ENCODE results near the gene CATSPER4. TPM values are rescaled to one million over a fixed set of nuclear protein-coding genes. Genes with fewer than 3 reads are reported as not detected.
A peak's percentile ranks its signal among the peaks of the same experiment; 100 is the strongest.

CATSPER4 gene
- total RNA-seq, 2 experiments from 2014 or later = not detected

DNA sequence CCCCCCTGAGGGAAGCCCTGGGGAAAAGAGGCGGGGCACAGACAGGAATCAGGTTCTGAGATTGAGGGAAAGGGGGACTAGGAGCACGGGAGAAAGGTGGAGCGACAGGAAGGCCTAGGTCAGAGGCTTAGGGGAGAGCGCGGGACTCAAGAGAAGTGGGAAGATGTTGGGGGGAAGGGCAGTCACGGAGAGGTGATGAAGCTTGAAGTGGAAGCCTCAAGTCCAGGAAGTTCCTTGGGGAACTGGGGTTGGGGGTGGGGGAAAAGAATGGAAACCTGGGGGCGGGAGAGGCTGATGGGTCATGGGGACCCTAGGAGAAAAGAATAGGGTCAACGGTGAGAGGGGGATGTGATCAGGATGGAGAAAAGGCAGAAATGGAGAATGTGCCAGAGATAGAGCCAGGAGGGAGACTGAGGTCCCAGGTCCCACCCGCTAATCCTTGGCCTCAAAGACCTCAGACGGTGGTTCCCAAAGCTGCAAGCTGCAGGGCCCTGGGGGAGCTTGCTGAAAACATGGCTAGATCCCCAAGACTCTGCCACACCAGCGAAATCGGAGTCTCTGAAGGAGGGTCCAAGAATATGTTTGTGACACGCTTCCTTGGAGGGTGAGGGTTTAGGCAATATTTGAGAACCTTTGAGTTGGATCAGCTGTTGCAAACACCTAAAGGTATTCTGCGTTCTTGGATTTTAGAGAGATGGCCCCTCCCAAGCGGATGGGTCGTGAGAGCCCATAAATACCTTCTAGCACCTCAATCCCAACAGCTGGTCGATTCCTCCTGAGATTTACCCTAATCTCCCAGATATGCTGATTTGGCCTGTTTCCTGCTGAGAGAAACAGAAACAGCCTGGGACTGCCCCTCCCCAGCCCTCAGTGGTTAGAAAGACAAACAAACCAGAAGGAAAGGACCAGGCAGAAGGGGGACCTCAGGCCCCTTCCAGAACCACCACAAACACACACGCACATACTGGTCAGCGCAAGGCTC, 25.2 kb upstream of the CATSPER4 start:
- no peak for DNase-seq
- H3K36me3 Mint-ChIP-seq (ENCODE audit: low read depth) = no peaks in the 10 kb centered on the region
- peaks cover 10% of the 10 kb centered on the region for H3K4me1 Mint-ChIP-seq
- H3K9me3 Mint-ChIP-seq (ENCODE audit: low read depth) = no peaks in the 10 kb centered on the region
- peak overlapping the region; percentile 50 for H3K4me3 Mint-ChIP-seq
- CTCF ChIA-PET = interaction anchor here (0.6 to 1.7 kb wide), 8 partner anchors 20 to 157 kb away, joined by 3 to 6 read pairs (median 4); no protein-coding TSS in a partner anchor
- no peak overlapping the region for H3K27ac Mint-ChIP-seq
- POLR2A ChIA-PET = no interaction called here
- intact Hi-C loops (cut with DNase I, micrococcal nuclease) = loop anchor here (1.0 to 5.0 kb wide), 4 partner anchors 60 to 129 kb away; partner anchors contain the start of gene CEP85 (in 1 of the 2)
- ATAC-seq = no peak
- peaks cover 14% of the 10 kb centered on the region for H3K27me3 Mint-ChIP-seq

DNA sequence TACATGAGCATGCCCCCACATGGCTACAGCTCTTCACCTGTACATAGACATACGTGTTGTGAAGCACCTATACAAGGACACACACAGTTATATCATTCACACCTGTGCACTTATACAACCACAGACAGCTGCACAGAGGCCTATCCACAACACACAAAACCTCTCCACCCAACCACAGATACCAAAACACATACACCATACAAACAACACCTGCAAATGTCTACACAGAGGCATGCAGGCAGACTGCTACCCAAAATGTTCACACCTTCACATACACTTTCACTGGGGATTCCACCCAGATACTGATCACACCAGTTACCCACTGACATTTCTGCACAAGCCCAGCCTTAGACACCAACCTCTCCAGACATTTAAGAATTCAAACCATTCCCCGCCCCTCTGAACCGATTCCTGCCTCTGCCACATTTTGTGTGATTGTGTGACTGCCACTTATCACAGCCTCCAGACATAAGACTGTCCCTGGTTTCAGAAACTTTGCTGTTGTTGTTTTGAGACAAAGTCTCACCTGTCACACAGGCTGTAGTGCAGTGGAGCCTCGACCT, 23.6 kb upstream of the CATSPER4 start:
- CTCF ChIA-PET = interaction anchor here (1.0 kb wide), 2 partner anchors 9 to 155 kb away, joined by 3 read pairs; no protein-coding TSS in a partner anchor
- intact Hi-C loops (cut with DNase I, micrococcal nuclease) = loop anchor here in 1 of 2 experiments (5.0 kb wide), 1 partner anchor 129 kb away; no protein-coding TSS in a partner anchor
- Mint-ChIP-seq H3K9me3 (ENCODE audit: low read depth) (no peaks in the 10 kb centered on the region), H3K36me3 (ENCODE audit: low read depth) (peaks cover 8% of the 10 kb centered on the region), H3K27me3 (peaks cover 10% of the 10 kb centered on the region), H3K27ac (no peak overlapping the region), H3K4me1 (peaks cover 18% of the 10 kb centered on the region), H3K4me3 (no peak overlapping the region)
- DNase-seq (no peak), ATAC-seq (no peak)
- POLR2A ChIA-PET = no interaction called here

DNA sequence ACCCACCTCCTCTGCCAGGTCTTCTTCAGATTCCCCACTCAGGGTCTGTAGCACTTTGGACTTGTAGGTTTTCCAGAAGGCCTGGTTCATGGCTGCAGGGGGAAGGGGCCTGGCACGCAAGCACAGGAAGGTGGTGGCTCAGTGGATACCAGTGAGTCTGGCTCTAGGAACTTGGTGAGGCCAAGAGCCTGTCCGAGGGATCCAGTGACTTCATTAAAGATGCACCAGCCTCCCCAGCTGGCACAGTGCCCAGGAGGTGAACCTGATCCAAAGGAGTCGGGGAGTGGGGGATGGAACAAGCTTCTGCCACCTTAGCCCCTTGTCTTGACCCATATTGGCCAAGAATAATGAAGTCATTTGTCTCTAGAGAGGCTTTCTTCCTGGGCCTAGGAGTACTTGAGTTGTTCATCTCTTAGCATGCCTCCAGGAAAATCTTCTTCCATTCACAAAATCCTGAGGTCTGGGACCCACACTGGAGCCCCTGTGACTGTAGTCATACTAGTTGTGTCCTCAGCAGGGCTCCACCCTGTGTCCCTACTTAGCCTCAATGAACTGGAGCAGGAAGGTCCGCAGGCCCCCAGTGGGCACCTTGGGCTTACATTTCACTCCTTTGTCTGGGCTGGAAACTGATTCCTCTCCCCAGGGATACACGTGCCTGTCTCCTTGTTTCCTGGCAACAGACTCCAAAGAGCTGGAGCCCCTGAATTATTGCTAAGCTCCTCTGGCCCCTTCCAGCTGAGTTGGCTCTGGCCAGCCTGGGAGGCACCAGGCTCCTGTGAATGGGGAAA, 21.8 kb upstream of the CATSPER4 start, which contains the start of gene C1orf232:
Gene C1orf232 (minus strand): TSS at position 554 of the 788 bp plus-strand sequence. CDS start 464 bp downstream, at position 90.
- DNase-seq = no peak
- Mint-ChIP-seq H3K27me3 (peaks cover 3% of the 10 kb centered on the region), H3K36me3 (ENCODE audit: low read depth) (peaks cover 12% of the 10 kb centered on the region), H3K9me3 (ENCODE audit: low read depth) (no peaks in the 10 kb centered on the region), H3K4me1 (peaks cover 14% of the 10 kb centered on the region), H3K4me3 (peak within 1 kb of the TSS; percentile 95), H3K27ac (peak within 1 kb of the TSS; percentile 88)
- CTCF ChIA-PET = interaction anchor here (1.0 to 2.6 kb wide), 2 partner anchors 66 to 137 kb away, joined by 3 to 35 read pairs; partner anchors contain the start of gene CEP85
- intact Hi-C loops (cut with DNase I, micrococcal nuclease) = loop anchor here (1.0 to 5.0 kb wide), 8 partner anchors 57 to 264 kb away; partner anchors contain the start of genes CEP85 (in 2 of the 2), DHDDS (in 1 of the 2) and PDIK1L (in 1 of the 2)
- no peak for ATAC-seq
- POLR2A ChIA-PET = interaction anchor here (1.2 kb wide), 1 partner anchor 65 kb away, joined by 13 read pairs; the partner anchor contains the start of gene CEP85

DNA sequence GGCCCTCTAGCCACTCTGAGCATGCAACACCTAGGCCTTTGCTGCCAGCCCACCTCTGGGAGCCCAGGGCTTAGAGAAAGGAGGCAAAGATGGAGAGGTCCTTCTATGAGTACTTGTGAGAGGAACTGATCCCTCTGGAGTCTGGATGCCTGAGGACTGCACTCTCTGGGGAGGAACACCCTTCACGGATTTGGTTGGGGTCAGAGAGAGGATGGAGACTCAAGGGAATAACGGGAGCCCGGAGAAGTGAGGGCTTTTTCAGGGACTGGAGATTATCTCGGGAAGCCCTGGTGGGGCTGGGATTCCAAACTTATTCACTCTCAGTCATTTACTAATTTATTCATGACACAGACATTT, 21.2 kb upstream of the CATSPER4 start:
- H3K4me1 Mint-ChIP-seq = peaks cover 10% of the 10 kb centered on the region
- H3K36me3 Mint-ChIP-seq (ENCODE audit: low read depth) = peaks cover 12% of the 10 kb centered on the region
- H3K9me3 Mint-ChIP-seq (ENCODE audit: low read depth) = no peaks in the 10 kb centered on the region
- H3K4me3 Mint-ChIP-seq = peak overlapping the region; percentile 95
- ChIA-PET POLR2A (interaction anchor here (0.9 to 1.2 kb wide), 2 partner anchors 24 to 65 kb away, joined by 3 to 13 read pairs; partner anchors contain the start of gene CEP85), CTCF (interaction anchor here (0.6 to 2.6 kb wide), 26 partner anchors 8 to 305 kb away, joined by 3 to 35 read pairs (median 4); partner anchors contain the start of genes CD52, CEP85 and PAQR7)
- DNase-seq (no peak), ATAC-seq (no peak)
- no peaks in the 10 kb centered on the region for H3K27me3 Mint-ChIP-seq
- no peak overlapping the region for H3K27ac Mint-ChIP-seq
- intact Hi-C loops (cut with DNase I, micrococcal nuclease) = loop anchor here (1.0 to 5.0 kb wide), 8 partner anchors 58 to 263 kb away; partner anchors contain the start of genes CEP85 (in 2 of the 2), DHDDS (in 1 of the 2) and PDIK1L (in 1 of the 2)

GRCh38 chr1:26169669-26170471, 20.5 kb upstream of the CATSPER4 start, which contains the start of gene ZNF593:
Gene ZNF593 (plus strand): TSS chr1:26169908. CDS start chr1:26169984, 76 bp downstream.
- peaks cover 10% of the 10 kb centered on the region for H3K4me1 Mint-ChIP-seq
- H3K9me3 Mint-ChIP-seq (ENCODE audit: low read depth) = no peaks in the 10 kb centered on the region
- H3K27ac Mint-ChIP-seq = peak within 1 kb of the TSS; percentile 88
- peak; percentile 94 for DNase-seq
- intact Hi-C loops (cut with DNase I, micrococcal nuclease) = loop anchor here (1.0 to 5.0 kb wide), 8 partner anchors 59 to 262 kb away; partner anchors contain the start of genes CEP85 (in 2 of the 2), DHDDS (in 1 of the 2) and PDIK1L (in 1 of the 2)
- ChIA-PET CTCF (interaction anchor here (0.5 to 2.6 kb wide), 41 partner anchors 9 to 1372 kb away, joined by 3 to 35 read pairs (median 4); partner anchors contain the start of genes CD52, CEP85, DHDDS and PAQR7), POLR2A (interaction anchor here (0.9 to 1.2 kb wide), 2 partner anchors 25 to 64 kb away, joined by 3 to 13 read pairs; partner anchors contain the start of gene CEP85)
- peak; percentile 96 for ATAC-seq
- peak within 1 kb of the TSS; percentile 95 for H3K4me3 Mint-ChIP-seq
- H3K27me3 Mint-ChIP-seq = no peaks in the 10 kb centered on the region
- peaks cover 12% of the 10 kb centered on the region for H3K36me3 Mint-ChIP-seq (ENCODE audit: low read depth)

DNA sequence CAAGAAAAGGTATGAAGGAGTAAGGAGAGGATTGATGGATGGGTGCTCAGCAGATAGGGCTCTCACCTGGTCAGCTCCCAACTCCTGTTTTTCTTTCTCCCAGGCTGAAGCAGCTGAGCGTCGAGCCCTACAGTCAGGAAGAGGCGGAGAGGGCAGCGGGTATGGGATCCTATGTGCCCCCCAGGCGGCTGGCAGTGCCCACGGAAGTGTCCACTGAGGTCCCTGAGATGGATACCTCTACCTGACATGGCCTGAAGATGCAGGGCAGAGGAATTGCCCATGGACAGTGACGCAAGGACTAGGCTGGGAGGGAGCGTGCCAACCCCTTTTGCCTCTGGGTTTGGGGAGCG, 20.0 kb upstream of the CATSPER4 start:
- H3K27me3 Mint-ChIP-seq = no peaks in the 10 kb centered on the region
- CTCF ChIA-PET = interaction anchor here (0.7 to 2.6 kb wide), 21 partner anchors 10 to 294 kb away, joined by 3 to 35 read pairs (median 5); partner anchors contain the start of genes CD52, CEP85, DHDDS and PAQR7
- H3K4me3 Mint-ChIP-seq = peak overlapping the region; percentile 95
- no peak for ATAC-seq
- peaks cover 12% of the 10 kb centered on the region for H3K36me3 Mint-ChIP-seq (ENCODE audit: low read depth)
- H3K4me1 Mint-ChIP-seq = peaks cover 10% of the 10 kb centered on the region
- DNase-seq = no peak
- H3K27ac Mint-ChIP-seq = peak overlapping the region; percentile 88
- POLR2A ChIA-PET = no interaction called here
- intact Hi-C loops (cut with DNase I, micrococcal nuclease) = no loop called here
- no peaks in the 10 kb centered on the region for H3K9me3 Mint-ChIP-seq (ENCODE audit: low read depth)

DNA sequence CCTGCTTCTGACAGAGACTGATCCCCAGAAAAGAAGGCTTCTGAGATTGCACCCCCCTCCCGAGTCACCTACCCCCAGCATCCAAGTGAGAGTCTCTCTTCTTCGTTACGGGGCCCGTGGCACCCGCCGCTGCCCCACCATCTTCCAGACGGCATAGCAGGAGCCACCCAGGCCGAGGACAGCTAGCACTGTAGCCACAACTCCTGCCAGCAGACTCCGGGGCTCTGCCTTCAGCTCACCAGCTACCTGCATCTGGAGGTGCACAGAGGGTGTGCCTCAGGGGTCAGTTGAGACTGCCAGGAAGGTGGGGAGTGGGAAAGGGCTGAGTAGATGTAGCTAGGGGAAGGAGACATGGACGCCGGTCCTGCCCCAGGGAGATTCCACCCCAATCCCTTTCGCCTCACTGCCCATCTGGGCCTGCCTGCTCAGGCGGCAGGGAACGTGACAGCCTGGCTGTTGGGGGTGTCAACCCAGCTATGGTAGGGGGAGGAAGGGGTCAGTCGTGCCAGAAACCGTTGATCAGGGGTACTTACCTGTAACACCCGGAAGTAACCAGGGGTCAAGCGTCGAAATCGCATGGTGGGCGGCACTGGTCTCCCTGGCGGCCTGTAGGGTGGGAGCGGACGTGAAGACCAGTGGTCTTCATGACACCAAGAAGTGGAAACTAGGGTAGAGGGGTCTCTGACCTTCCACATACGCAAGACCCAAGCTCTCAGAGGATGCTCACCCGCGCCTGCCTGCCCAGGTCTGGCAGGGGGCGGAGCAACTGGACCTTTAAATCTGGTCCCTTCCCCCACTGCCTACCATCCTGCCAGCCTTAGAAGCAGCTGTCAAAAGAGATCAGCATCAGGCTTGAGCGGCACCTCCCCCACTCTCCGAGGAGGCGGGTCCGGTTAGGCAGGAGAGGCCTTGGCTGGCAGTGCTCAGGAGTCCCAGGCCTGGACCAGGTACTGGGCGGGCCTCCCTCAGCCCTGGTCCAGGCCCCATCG, 19.0 kb upstream of the CATSPER4 start, which contains the start of gene ZNF593OS:
Gene ZNF593OS (minus strand): TSS at position 749 of the 989 bp plus-strand sequence. CDS start 171 bp downstream, at position 578.
- no peak within 1 kb of the TSS for H3K27ac Mint-ChIP-seq

DNA sequence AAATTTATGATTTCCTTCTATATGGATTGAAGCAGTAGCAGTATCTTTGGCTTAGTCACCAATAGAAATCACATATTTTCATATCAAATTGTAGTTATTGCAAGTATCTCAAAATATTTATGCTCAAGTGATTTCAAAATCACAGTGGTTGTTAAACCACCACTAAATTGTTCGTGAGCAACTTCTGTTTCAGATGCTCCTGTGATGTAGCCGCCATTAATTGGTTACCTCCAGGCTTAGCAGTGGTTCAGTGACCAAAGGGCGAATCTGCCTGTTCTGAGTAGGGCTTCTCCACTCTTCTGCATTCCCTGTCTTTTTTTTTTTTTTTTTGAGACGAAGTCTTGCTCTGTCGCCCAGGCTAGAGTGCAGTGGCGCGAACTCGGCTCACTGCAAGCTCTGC, 15.1 kb upstream of the CATSPER4 start:
- Mint-ChIP-seq H3K4me3 (no peak overlapping the region), H3K27me3 (no peaks in the 10 kb centered on the region), H3K9me3 (ENCODE audit: low read depth) (no peaks in the 10 kb centered on the region), H3K36me3 (ENCODE audit: low read depth) (peaks cover 11% of the 10 kb centered on the region), H3K27ac (no peak overlapping the region), H3K4me1 (peaks cover 10% of the 10 kb centered on the region)
- ChIA-PET POLR2A (no interaction called here), CTCF (interaction anchor here (2.3 kb wide), 1 partner anchor 59 kb away, joined by 7 read pairs; the partner anchor contains the start of gene CEP85)
- DNase-seq (no peak), ATAC-seq (no peak)
- intact Hi-C loops (cut with DNase I, micrococcal nuclease) = no loop called here

More for the DNA sequence above, 19.0 kb upstream of the CATSPER4 start, which contains the start of gene ZNF593OS:
- Mint-ChIP-seq H3K4me3 (peak within 1 kb of the TSS; percentile 95), H3K4me1 (peaks cover 8% of the 10 kb centered on the region), H3K9me3 (ENCODE audit: low read depth) (no peaks in the 10 kb centered on the region), H3K27me3 (no peaks in the 10 kb centered on the region), H3K36me3 (ENCODE audit: low read depth) (peaks cover 12% of the 10 kb centered on the region)
- ChIA-PET CTCF (interaction anchor here (0.6 to 2.0 kb wide), 7 partner anchors 9 to 435 kb away, joined by 3 to 4 read pairs (median 4); partner anchors contain the start of gene CEP85), POLR2A (no interaction called here)
- DNase-seq (no peak), ATAC-seq (no peak)
- intact Hi-C loops (cut with DNase I, micrococcal nuclease) = no loop called here

All from activated CD4-positive, alpha-beta T cell treated with anti-CD3 and anti-CD28 coated beads for 36 hours (primary cell).